ENCODE data around the gene TNFRSF25. TPM values are rescaled to one million over a fixed set of nuclear protein-coding genes. Genes with fewer than 3 reads are reported as not detected.
A peak's percentile ranks its signal among the peaks of the same experiment; 100 is the strongest.

Gene TNFRSF25
- total RNA-seq, 2 donors from 2014 or later, result 33.1 to 87.1 TPM

- H3K4me1 ChIP-seq, result peaks cover 28% of the 10 kb centered on the region
- DNase-seq, result peak; percentile 82
- H3K27ac ChIP-seq, result peak within 1 kb of the TSS; percentile 37
- H3K4me3 ChIP-seq, result peak within 1 kb of the TSS; percentile 50
- peaks cover 41% of the 10 kb centered on the region for H3K27me3 ChIP-seq
- no peaks in the 10 kb centered on the region for H3K36me3 ChIP-seq
- intact Hi-C loops (cut with DNase I), result no loop called here
- H3K9me3 ChIP-seq, result no peaks in the 10 kb centered on the region
- H3K9ac ChIP-seq (ENCODE audit: low read depth in 2 of 2, low read length in 2 of 2), result peak within 1 kb of the TSS; percentile 67 to 76
- TF ChIP-seq, protein P1, sequence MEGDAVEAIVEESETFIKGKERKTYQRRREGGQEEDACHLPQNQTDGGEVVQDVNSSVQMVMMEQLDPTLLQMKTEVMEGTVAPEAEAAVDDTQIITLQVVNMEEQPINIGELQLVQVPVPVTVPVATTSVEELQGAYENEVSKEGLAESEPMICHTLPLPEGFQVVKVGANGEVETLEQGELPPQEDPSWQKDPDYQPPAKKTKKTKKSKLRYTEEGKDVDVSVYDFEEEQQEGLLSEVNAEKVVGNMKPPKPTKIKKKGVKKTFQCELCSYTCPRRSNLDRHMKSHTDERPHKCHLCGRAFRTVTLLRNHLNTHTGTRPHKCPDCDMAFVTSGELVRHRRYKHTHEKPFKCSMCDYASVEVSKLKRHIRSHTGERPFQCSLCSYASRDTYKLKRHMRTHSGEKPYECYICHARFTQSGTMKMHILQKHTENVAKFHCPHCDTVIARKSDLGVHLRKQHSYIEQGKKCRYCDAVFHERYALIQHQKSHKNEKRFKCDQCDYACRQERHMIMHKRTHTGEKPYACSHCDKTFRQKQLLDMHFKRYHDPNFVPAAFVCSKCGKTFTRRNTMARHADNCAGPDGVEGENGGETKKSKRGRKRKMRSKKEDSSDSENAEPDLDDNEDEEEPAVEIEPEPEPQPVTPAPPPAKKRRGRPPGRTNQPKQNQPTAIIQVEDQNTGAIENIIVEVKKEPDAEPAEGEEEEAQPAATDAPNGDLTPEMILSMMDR (IDR thresholded peaks at IDR 0.05), result no peak
Observed at GRCh38 chr1:6419804-6420453, 46.0 kb downstream of the TNFRSF25 start, which contains the start of gene HES2. HES2 (minus strand) TSS chr1:6419919; CDS start chr1:6419820, 99 bp downstream.

DNA sequence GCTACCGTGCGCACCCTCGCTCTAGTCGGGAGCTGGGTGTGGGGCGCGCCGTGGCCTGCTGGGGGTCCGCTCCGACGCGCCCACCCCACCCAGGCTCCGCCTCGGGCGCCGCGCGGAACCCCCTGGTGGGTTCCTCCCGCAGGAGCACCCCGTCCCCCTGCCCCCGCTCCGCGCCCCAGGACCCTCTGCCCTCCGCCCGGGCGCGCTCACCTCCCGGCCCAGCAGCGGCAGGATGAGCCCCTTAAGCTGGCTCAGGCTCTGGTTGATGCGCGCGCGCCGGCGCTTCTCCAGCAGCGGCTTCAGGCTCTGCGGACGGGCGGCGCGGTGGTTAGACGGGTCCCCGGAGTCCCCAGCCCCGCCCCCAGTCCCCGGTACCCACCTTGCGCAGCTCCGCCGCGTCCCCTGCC lies 46.6 kb downstream of the TNFRSF25 start:
- H3K4me1 ChIP-seq, result peaks cover 28% of the 10 kb centered on the region
- H3K9me3 ChIP-seq, result no peaks in the 10 kb centered on the region
- H3K4me3 ChIP-seq, result peak overlapping the region; percentile 50
- H3K9ac ChIP-seq (ENCODE audit: low read depth in 2 of 2, low read length in 2 of 2), result peak overlapping the region; percentile 29 to 55
- H3K27me3 ChIP-seq, result peaks cover 37% of the 10 kb centered on the region
- intact Hi-C loops (cut with DNase I), result no loop called here
- H3K27ac ChIP-seq, result peak overlapping the region; percentile 12
- H3K36me3 ChIP-seq, result no peaks in the 10 kb centered on the region
- DNase-seq, result no peak
- TF ChIP-seq, protein P1 (IDR thresholded peaks at IDR 0.05), result no peak

- peak overlapping the region in 1 of 2 donors; percentile 55 for H3K9ac ChIP-seq (ENCODE audit: low read depth in 2 of 2, low read length in 2 of 2)
- H3K4me3 ChIP-seq, result peak overlapping the region; percentile 50
- DNase-seq, result no peak
- intact Hi-C loops (cut with DNase I), result no loop called here
- peaks cover 28% of the 10 kb centered on the region for H3K4me1 ChIP-seq
- H3K36me3 ChIP-seq, result no peaks in the 10 kb centered on the region
- TF ChIP-seq, protein P1 (IDR thresholded peaks at IDR 0.05), result no peak
- H3K9me3 ChIP-seq, result no peaks in the 10 kb centered on the region
- H3K27ac ChIP-seq, result peak overlapping the region; percentile 12
- H3K27me3 ChIP-seq, result peaks cover 32% of the 10 kb centered on the region
Observed at GRCh38 chr1:6418668-6419396, 47.1 kb downstream of the TNFRSF25 start.

DNA sequence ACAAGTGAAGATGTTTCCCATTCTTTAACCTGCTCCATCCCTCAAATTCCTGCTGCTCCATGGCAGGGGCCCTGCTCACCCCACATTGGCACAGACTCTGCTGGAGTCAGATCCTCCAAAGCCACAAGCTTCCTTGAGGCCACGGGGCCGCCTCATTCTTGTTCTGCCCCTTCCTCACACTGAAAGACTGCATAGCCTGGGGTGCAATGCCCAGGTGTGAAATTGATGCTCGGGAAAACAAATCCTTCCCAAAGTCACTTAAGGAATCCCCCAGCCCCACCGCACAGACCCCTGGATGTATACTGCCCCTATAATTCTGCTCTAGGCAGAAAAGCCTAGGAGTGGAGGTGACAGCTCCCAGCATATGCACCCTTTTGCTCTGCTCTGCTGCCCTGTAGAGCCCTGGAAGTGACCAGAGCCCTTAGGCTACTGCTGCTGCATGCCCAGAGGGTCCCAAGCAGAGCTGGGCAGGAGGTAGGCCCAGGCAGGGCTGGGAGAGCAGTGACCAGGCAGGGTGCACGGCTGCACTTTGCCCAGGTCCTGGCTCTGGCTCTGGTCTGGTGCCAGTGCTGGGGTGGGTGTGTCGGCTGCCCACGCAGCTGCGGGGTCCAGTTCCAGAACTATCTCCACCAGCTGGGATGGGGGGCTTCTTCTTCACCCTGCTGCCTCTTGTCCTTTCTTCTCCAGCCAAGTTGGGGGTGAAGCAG lies 47.9 kb downstream of the TNFRSF25 start:
- Histone ChIP-seq H3K36me3 (no peaks in the 10 kb centered on the region), H3K4me3 (no peak overlapping the region), H3K27me3 (peaks cover 28% of the 10 kb centered on the region), H3K27ac (no peak overlapping the region), H3K9ac (ENCODE audit: low read depth in 2 of 2, low read length in 2 of 2) (peak overlapping the region in 1 of 2 donors; percentile 28), H3K9me3 (no peaks in the 10 kb centered on the region), H3K4me1 (peaks cover 28% of the 10 kb centered on the region)
- intact Hi-C loops (cut with DNase I), result no loop called here
- peak; percentile 72 for DNase-seq
- TF ChIP-seq, protein P1 (IDR thresholded peaks at IDR 0.05), result no peak

- intact Hi-C loops (cut with DNase I), result no loop called here
- H3K4me1 ChIP-seq, result peaks cover 28% of the 10 kb centered on the region
Observed at GRCh38 chr1:6416906-6417305, 49.1 kb downstream of the TNFRSF25 start.

More at GRCh38 chr1:6416906-6417305, 49.1 kb downstream of the TNFRSF25 start:
- H3K36me3 ChIP-seq, result no peaks in the 10 kb centered on the region
- no peak for DNase-seq
- H3K27ac ChIP-seq, result no peak overlapping the region
- no peak overlapping the region for H3K4me3 ChIP-seq
- TF ChIP-seq, protein P1 (IDR thresholded peaks at IDR 0.05), result no peak
- peaks cover 28% of the 10 kb centered on the region for H3K27me3 ChIP-seq
- no peaks in the 10 kb centered on the region for H3K9me3 ChIP-seq
- H3K9ac ChIP-seq (ENCODE audit: low read depth in 2 of 2, low read length in 2 of 2), result no peak overlapping the region
